HepG2 (cell line): ENCODE data around the gene BCKDHB.

Source experiments
- CBX5 ChIP-seq: sonication (generic); formaldehyde crosslinking; IDR thresholded peaks from 2 replicates; pipeline ENCODE4 v1.4.0; 2020; ENCODE audit warnings: missing genetic modification reagents, borderline replicate concordance
- CTCF ChIP-seq: sonication (generic); formaldehyde crosslinking; IDR thresholded peaks from 2 replicates; pipeline ENCODE4 v1.5.0; 2020; ENCODE audit warnings: mild to moderate bottlenecking, missing genetic modification reagents, moderate library complexity
- FOXJ3 ChIP-seq: sonication (generic); formaldehyde crosslinking; IDR thresholded peaks from 2 replicates; pipeline ENCODE4 v1.4.0; 2020; ENCODE audit warnings: missing genetic modification reagents, mild to moderate bottlenecking, borderline replicate concordance
- NFE2L1 ChIP-seq: sonication (generic); formaldehyde crosslinking; IDR thresholded peaks from 2 replicates; pipeline ENCODE4 v1.4.0; 2020; ENCODE audit warnings: missing genetic modification reagents, mild to moderate bottlenecking, borderline replicate concordance
- POLR2A ChIP-seq, 2 experiments: IDR thresholded peaks; 2 replicates each; pipeline ENCODE4 v1.6.1; 2011; ENCODE audit warnings: low read depth in 2 of 2, low read length in 2 of 2, mild to moderate bottlenecking in 1 of 2, moderate library complexity in 1 of 2; ENCODE audit not compliant: insufficient read depth in 1 of 2
- SATB2 ChIP-seq: sonication (generic); formaldehyde crosslinking; IDR thresholded peaks from 2 replicates; pipeline ENCODE4 v1.5.0; 2020; ENCODE audit warnings: missing genetic modification reagents
- TP53 ChIP-seq: sonication (generic); formaldehyde crosslinking; conservative IDR thresholded peaks from 2 replicates; pipeline ENCODE4 v1.4.0; 2020; ENCODE audit warnings: missing genetic modification reagents
- ZNF263 ChIP-seq: sonication (generic); formaldehyde crosslinking; IDR thresholded peaks from 2 replicates; pipeline ENCODE4 v1.4.0; 2020; ENCODE audit warnings: missing genetic modification reagents
- TF ChIP-seq, protein P1 (sequence below), 2 experiments: sonication (generic) in 1 of 2; formaldehyde crosslinking in 1 of 2; IDR thresholded peaks; 2 replicates each; pipeline versions ENCODE4 v1.4.0 to v1.6.1; 2018 to 2020; ENCODE audit warnings: missing genetic modification reagents in 2 of 2, borderline replicate concordance in 1 of 2, low read depth in 1 of 2, mild to moderate bottlenecking in 1 of 2, missing biosample characterization in 1 of 2
- TF ChIP-seq, protein P2 (sequence below): IDR thresholded peaks from 2 replicates; pipeline ENCODE4 v1.6.1; 2012; ENCODE audit warnings: inconsistent platforms

DNA sequence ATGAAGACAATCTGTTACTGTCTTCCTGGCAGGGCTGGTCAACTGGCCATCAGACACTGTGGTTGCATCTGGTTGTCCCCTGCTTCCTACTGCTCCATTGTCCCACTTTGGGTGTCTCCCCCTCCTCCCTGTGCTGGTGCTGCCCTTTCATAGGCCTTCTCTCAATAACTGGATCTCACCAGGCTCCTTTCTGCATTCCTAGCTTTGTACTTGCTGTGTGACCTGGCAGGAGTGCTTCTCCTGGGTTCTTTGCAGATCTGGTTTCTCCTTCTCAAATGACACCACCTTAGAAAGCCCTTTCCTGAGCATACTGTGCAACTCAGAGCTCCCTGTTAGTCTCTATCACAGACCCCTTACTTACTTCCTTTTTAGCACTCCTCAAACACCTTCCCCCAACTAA lies 223.0 kb downstream of the BCKDHB start:
- TF ChIP-seq POLR2A (IDR thresholded peaks at IDR 0.05; ENCODE audit: insufficient read depth in 1 of 2, low read depth in 2 of 2, low read length in 2 of 2) (no peak), CTCF (no peak), TP53 (CRISPR knock-in tag) (no peak), NFE2L1 (CRISPR knock-in tag) (no peak), CBX5 (no peak), FOXJ3 (CRISPR knock-in tag) (no peak), SATB2 (CRISPR knock-in tag) (no peak), ZNF263 (CRISPR knock-in tag) (no peak)
- TF ChIP-seq, protein P1, sequence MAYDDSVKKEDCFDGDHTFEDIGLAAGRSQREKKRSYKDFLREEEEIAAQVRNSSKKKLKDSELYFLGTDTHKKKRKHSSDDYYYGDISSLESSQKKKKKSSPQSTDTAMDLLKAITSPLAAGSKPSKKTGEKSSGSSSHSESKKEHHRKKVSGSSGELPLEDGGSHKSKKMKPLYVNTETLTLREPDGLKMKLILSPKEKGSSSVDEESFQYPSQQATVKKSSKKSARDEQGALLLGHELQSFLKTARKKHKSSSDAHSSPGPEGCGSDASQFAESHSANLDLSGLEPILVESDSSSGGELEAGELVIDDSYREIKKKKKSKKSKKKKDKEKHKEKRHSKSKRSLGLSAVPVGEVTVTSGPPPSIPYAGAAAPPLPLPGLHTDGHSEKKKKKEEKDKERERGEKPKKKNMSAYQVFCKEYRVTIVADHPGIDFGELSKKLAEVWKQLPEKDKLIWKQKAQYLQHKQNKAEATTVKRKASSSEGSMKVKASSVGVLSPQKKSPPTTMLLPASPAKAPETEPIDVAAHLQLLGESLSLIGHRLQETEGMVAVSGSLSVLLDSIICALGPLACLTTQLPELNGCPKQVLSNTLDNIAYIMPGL (CRISPR knock-in tag; IDR thresholded peaks at IDR 0.05; ENCODE audit: borderline replicate concordance in 1 of 2, low read depth in 1 of 2), result no peak
- TF ChIP-seq, protein P2, sequence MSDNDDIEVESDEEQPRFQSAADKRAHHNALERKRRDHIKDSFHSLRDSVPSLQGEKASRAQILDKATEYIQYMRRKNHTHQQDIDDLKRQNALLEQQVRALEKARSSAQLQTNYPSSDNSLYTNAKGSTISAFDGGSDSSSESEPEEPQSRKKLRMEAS, result no peak
